ENCODE data around the gene MKKS.

Gene MKKS

GRCh38 chr20:10370091-10370887 is 63.7 kb downstream of the MKKS start:
- no peak for DNase-seq

- no peak for DNase-seq
These were observed 64.3 kb downstream of the MKKS start for GRCh38 chr20:10369723-10370090.

GRCh38 chr20:10368702-10369041 is 65.3 kb downstream of the MKKS start:
- DNase-seq, result no peak

GRCh38 chr20:10367943-10368701 is 65.9 kb downstream of the MKKS start:
- DNase-seq, result no peak

- no peak for DNase-seq
These were observed 66.4 kb downstream of the MKKS start for GRCh38 chr20:10367693-10367942.

- DNase-seq, result no peak
These were observed 66.9 kb downstream of the MKKS start for GRCh38 chr20:10366898-10367692.

- DNase-seq, result no peak
These were observed 71.3 kb downstream of the MKKS start for GRCh38 chr20:10362674-10363073.

GRCh38 chr20:10360878-10361277 is 73.1 kb downstream of the MKKS start:
- no peak for DNase-seq

- DNase-seq, result no peak
These were observed 74.4 kb downstream of the MKKS start for GRCh38 chr20:10359621-10360040.

- no peak for DNase-seq
These were observed 76.0 kb downstream of the MKKS start for GRCh38 chr20:10357974-10358373.

- DNase-seq, result no peak
These were observed 76.8 kb downstream of the MKKS start for GRCh38 chr20:10357061-10357708.

GRCh38 chr20:10356628-10357027 is 77.4 kb downstream of the MKKS start:
- DNase-seq, result no peak

GRCh38 chr20:10352934-10353824 is 80.8 kb downstream of the MKKS start:
- no peak for DNase-seq
